Measurements from ENCODE around the gene UQCRHL.

Gene UQCRHL

GRCh38 chr1:15804060-15804459, 3.4 kb downstream of the UQCRHL start:
- Histone ChIP-seq H3K27me3 (no peaks in the 10 kb centered on the region), H3K4me3 (no peak overlapping the region), H3K4me1 (peaks cover 0 to 43% (median 32%) of the 10 kb centered on the region in 4 donors), H3K36me3 (no peaks in the 10 kb centered on the region), H3K9me3 (no peaks in the 10 kb centered on the region), H3K27ac (no peak overlapping the region)
- intact Hi-C loops (cut with DNase I; ENCODE audit: low total_unique reads), result no loop called here
- TF ChIP-seq, protein P1, sequence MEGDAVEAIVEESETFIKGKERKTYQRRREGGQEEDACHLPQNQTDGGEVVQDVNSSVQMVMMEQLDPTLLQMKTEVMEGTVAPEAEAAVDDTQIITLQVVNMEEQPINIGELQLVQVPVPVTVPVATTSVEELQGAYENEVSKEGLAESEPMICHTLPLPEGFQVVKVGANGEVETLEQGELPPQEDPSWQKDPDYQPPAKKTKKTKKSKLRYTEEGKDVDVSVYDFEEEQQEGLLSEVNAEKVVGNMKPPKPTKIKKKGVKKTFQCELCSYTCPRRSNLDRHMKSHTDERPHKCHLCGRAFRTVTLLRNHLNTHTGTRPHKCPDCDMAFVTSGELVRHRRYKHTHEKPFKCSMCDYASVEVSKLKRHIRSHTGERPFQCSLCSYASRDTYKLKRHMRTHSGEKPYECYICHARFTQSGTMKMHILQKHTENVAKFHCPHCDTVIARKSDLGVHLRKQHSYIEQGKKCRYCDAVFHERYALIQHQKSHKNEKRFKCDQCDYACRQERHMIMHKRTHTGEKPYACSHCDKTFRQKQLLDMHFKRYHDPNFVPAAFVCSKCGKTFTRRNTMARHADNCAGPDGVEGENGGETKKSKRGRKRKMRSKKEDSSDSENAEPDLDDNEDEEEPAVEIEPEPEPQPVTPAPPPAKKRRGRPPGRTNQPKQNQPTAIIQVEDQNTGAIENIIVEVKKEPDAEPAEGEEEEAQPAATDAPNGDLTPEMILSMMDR (IDR thresholded peaks at IDR 0.05), result no peak
- no peak for DNase-seq

DNA sequence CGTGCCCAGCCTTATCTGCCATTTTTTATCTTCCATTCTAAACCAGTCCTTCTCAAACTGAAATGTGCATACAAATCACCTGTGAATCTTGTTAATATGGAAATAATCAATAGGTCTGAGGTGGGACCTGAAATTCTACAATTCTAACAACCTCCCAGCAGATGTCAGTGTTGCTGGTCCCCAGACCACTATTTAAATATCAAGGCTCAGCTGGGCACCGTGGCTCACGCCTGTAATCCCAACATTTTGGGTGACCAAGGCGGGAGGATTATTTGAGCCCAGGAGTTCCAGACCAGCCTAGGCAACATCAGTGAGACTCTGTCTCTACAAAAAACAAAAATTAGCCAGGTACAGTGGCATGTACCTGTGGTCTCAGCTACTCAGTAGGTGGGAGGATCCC, 4.1 kb downstream of the UQCRHL start:
- H3K36me3 ChIP-seq, result no peaks in the 10 kb centered on the region
- no peak for DNase-seq
- intact Hi-C loops (cut with DNase I; ENCODE audit: low total_unique reads), result no loop called here
- TF ChIP-seq, protein P1 (IDR thresholded peaks at IDR 0.05), result peak in 1 of 2 experiments; percentile 45
- peaks cover 0 to 43% (median 35%) of the 10 kb centered on the region in 4 donors for H3K4me1 ChIP-seq
- no peaks in the 10 kb centered on the region for H3K27me3 ChIP-seq
- H3K9me3 ChIP-seq, result no peaks in the 10 kb centered on the region
- peak overlapping the region in 1 of 2 donors; percentile 24 for H3K27ac ChIP-seq
- H3K4me3 ChIP-seq, result no peak overlapping the region

GRCh38 chr1:15802234-15802965, 5.0 kb downstream of the UQCRHL start:
- no peak overlapping the region for H3K4me3 ChIP-seq
- H3K4me1 ChIP-seq, result peaks cover 0 to 53% (median 42%) of the 10 kb centered on the region in 4 donors
- H3K27ac ChIP-seq, result peak overlapping the region; percentile 30 to 84
- no peaks in the 10 kb centered on the region for H3K27me3 ChIP-seq
- H3K36me3 ChIP-seq, result no peaks in the 10 kb centered on the region
- H3K9me3 ChIP-seq, result no peaks in the 10 kb centered on the region
- no peak for DNase-seq
- TF ChIP-seq, protein P1 (IDR thresholded peaks at IDR 0.05), result no peak
- intact Hi-C loops (cut with DNase I; ENCODE audit: low total_unique reads), result no loop called here

DNA sequence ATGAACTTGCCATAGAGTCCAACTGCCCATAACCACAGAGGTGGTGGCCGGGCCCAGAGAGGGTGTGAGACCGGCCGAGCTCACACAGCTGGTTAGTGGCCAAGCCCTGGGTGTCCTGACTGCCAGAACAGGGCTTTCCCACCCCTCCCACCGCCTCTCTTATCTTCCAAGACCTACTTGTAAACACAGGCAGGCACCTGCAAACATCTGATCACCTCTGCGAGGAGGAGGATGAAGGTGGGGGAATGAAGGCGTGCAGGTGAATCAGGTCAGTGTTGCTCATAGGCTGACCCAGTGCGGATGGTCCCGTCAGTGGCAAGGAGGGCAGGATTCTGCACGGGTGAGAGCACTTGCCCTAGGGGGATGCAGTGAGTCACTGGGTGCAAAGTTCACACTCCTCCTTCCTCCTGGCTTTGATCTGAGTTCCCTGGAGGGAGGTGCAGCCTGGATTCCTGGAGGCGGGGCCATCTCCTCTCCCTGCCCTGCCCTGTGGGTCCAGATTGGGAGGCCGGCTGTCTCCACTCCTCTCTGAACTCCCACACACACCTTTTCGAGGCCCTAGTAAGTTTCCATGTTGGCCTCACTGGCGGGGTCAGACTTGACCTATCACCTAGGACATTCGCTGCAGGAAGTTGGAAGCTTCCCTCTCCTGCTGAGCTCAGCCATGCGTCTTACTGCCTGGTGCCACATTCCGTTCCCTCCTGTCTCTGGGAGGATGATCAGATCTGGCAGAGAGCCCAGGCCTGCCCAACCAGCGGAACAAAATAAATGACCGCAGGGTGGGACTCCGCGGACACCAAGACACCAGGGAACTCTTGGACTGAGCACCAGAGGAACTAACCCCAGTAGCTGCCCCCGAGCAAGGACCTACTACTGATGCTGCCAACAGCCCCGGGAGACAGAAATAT, 7.3 kb downstream of the UQCRHL start:
- H3K27ac ChIP-seq, result peak overlapping the region; percentile 84 to 86
- intact Hi-C loops (cut with DNase I; ENCODE audit: low total_unique reads), result no loop called here
- no peaks in the 10 kb centered on the region for H3K36me3 ChIP-seq
- DNase-seq, result peak; percentile 41 to 82
- H3K27me3 ChIP-seq, result no peaks in the 10 kb centered on the region
- H3K4me1 ChIP-seq, result peaks cover 0 to 75% (median 62%) of the 10 kb centered on the region in 4 donors
- TF ChIP-seq, protein P1 (IDR thresholded peaks at IDR 0.05), result no peak
- no peaks in the 10 kb centered on the region for H3K9me3 ChIP-seq
- no peak overlapping the region for H3K4me3 ChIP-seq

DNA sequence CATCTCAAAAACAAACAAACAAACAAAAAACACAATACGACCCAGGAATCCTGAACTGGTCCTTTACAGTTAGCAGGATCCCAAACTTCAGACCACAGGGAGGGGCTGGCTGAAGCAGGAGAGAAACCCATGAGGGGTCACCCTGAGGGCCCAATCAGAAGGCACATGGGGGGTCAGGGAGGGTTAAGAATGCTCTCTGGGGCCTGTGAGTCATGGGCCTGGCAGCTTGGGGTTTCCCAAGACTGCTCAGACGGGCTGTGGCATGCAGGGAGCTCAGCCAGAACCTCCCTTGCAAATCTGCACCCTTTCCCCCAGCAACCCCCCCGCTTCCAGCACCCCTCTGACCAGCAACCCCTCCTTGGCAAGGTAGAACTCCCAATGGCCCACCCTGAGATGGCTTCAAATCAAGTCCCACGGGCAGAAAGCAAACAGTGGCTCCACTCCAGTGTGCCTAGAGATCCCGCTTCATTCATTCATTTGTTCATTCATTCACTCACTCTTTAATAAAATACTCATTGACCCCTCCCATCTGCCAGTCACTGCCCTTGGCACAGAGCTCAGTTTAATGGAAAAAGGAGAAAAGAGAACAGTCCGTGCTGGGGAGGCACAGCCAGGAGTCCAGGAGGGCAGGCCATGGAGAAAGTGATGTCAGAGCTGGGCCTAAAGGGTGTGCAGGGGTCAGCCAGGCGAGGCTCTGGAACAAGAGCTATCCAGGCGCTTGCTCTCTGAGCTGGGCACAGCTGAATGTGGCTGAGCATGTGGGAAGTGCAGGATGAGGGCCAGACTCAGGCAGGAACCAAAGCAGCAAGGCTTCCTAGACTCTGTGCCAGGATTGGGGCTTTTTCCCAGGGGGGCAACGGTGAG, 8.2 kb downstream of the UQCRHL start:
- Histone ChIP-seq H3K27me3 (no peaks in the 10 kb centered on the region), H3K36me3 (no peaks in the 10 kb centered on the region), H3K9me3 (no peaks in the 10 kb centered on the region), H3K4me3 (no peak overlapping the region), H3K27ac (peak overlapping the region; percentile 84 to 86), H3K4me1 (peaks cover 0 to 85% (median 62%) of the 10 kb centered on the region in 4 donors)
- DNase-seq, result peak; percentile 89 to 97
- TF ChIP-seq, protein P1 (IDR thresholded peaks at IDR 0.05), result no peak
- intact Hi-C loops (cut with DNase I; ENCODE audit: low total_unique reads), result no loop called here
